ENCODE measurements around the gene PRKCE. TPM values are rescaled to one million over a fixed set of nuclear protein-coding genes. Genes with fewer than 3 reads are reported as not detected.

PRKCE gene
- polyA plus RNA-seq, 4 donors: 8.1 to 10.5 (median 9.3) TPM

DNA sequence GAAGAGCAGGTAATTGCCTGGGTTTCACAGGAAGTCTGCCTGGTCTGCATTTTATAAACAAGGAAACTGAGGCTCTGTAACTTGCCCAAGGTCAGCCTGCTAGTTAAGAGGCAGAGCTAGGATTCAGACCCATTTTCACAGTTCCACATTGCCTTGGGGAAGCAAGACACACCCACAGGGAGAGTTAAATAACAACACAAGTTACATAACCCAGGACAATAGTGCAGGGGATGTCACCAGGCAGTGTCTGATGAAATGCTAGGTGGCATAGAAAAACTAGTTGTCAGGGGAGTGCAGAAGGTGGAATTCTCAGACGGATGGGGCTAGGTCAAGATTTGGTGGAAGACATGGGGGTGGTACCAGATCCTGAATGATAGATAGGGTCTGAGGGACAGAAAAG is 69.7 kb downstream of the PRKCE start:
- no peak for DNase-seq (ENCODE audit: low read depth in 4 of 4, low spot score in 3 of 4)

DNA sequence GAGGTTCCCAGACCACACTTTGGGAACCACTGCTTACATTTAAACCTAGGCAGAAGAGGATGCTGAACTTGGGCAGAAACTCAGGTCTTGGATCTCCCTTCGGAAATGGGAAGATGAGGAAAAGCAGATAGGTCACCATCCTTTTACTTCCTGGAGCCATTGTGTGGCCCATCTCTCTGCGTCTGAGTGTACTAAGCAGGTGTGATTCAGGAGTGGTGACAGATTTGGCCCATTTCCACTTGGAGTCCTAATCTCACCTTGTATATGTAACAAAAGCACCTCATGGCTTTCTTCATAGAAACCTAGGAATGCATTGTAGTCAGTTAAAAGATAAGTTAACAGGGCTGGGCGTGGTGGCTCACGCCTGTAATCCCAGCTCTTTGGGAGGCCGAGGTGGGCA is 71.0 kb downstream of the PRKCE start:
- no peak for DNase-seq (ENCODE audit: low read depth in 4 of 4, low spot score in 3 of 4)

DNA sequence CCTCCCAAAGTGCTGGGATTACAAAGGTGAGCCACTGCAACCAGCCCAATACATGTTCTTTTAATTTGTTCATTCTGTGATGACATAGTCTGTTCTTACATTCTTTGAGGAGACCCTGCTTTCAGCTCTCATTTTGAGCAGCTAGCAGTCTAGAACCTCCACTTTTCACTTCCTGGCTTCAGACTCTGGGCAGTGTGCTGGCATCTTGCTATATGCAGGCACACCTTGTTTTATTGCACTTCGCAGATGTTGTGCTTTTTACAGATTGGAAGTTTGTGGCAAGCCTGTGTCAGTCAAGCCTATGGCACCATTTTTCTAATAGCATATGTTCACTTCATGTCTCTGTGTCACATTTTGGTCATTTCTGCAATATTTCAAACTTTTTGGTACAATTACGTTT is 72.4 kb downstream of the PRKCE start:
- no peak for DNase-seq (ENCODE audit: low read depth in 4 of 4, low spot score in 3 of 4)

DNA sequence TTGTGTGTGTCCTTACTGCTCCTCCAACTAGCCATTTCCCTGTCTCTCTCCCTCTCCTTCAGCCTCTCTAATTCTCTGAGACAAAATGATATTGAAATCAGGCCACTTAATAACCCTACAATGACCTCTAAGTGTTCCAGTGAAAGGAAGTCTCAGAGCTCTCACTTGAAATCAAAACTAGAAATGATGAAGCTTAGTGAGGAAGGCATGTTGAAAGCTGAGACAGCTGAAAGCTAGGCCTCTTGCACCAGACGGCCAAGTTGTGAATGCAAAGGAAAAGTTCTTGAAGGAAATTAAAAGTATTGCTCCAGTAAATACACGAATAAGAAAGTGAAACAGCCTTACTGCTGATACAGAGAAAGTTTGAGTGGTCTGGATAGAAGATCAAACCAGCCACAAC is 72.9 kb downstream of the PRKCE start:
- DNase-seq (ENCODE audit: low read depth in 4 of 4, low spot score in 3 of 4): no peak

DNA sequence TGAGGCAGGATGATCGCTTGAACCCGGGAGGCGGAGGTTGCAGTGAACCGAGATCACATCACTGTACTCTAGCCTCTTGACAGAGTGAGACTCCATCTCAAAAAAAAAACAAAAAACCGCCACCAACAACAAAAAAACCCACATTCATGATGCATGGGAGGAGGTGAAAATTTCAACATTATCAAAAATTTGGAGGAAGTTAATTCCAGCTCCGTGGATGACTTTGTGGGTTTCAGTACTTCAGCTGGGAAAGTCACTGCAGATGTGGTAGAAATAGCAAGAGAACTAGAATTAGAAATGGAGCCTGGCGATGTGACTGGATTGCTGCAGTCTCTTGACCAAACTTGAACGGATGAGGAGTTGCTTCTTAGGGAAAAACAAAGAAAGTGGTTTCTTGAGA is 74.3 kb downstream of the PRKCE start:
- no peak for DNase-seq (ENCODE audit: low read depth in 4 of 4, low spot score in 3 of 4)

DNA sequence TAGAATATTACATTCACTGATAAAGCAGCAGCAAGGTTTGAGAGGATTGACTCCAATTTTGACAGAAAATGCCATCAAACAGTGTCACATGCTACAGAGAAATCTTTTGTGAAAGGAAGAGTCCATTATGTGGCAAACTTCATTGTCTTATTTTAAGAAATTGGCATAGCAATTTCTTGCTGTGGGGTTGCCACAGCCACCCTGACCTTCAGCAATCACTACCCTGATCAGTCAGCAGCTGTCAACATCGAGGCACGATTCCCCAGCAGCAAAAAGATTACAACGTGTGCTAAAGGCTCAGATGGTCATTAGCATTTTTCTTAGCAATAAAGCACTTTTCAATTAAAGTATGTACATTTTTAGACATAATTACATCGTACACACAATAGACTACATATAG is 74.7 kb downstream of the PRKCE start:
- DNase-seq (ENCODE audit: low read depth in 4 of 4, low spot score in 3 of 4): no peak

DNA sequence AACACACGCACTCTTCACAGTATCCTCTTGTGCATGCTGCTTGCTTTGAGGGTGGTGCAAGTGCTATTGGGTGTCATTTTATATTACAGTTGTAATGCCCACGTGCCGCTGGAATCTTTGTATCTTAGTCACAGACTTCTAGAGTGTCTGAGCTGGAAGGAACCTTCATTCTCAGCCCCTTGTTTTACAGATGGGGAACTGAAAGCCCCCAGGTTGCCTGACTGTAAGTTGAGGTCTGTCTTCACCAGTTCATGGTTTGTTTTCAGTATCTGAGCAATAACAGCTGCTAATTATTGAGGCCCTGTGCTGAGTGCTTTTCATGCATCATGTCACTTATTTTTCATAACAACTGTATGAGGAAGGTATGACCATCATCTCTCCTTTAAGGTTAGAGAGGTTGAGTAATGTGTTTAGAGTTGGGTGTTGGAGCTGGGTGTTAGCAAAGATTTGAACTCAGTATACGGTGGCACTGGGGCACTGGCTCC is 77.0 kb downstream of the PRKCE start:
- no peak for DNase-seq (ENCODE audit: low read depth in 4 of 4, low spot score in 3 of 4)

DNA sequence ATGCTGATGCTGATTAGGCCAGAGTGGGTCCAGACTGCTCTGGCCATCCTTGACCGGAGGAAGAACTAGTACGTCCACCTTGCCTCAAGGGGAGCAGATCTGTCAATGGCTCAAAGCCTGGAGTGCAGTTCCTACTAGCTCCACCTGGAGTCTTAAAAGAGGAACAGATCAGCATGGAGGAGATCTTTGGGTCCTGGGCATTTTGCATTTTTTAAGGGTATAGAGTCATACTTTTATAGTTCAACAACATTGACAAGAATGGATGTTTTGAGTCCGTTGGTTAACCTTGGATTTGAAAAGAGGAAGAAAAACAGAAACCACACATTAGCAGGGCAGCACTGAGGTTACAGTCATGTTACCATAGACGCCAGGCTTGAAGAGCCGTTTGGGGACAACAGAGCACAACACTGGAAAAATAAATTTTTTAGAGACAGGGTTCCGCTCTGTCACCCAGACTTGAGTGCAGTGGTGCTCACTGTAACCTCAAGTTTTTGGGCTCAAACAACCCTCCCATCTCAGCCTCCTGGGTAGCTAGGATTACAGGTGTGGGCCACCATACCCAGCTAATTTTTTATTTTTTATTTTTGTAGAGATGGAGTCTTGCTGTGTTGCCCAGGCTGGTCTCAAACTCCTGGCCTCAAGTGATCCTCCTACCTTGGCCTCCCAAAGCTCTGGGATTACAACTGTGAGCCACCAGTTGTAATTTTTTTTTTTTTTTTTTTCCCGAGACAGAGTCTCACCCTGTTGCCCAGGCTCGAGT is 78.5 kb downstream of the PRKCE start:
- no peak for DNase-seq (ENCODE audit: low read depth in 4 of 4, low spot score in 3 of 4)

DNA sequence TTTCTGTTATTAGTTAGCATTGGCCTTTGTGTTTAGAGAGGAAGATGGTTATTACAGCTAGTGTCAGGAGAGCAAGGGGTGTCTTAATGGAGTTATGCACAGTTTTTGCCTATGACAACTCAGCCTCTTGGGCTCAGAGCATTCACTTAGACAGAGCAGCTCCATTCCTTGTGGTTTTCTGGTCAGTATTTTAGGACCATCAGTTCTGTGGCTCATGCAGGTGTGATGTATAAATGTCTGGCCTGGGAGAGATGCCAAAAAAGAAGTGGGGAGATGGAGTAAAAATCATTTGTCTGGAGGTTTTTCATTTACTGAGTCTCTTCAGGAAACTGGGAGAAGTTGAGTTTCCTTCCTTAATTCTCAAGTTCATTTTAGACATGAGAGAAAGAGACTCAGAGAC is 79.7 kb downstream of the PRKCE start:
- DNase-seq (ENCODE audit: low read depth in 4 of 4, low spot score in 3 of 4): no peak

DNA sequence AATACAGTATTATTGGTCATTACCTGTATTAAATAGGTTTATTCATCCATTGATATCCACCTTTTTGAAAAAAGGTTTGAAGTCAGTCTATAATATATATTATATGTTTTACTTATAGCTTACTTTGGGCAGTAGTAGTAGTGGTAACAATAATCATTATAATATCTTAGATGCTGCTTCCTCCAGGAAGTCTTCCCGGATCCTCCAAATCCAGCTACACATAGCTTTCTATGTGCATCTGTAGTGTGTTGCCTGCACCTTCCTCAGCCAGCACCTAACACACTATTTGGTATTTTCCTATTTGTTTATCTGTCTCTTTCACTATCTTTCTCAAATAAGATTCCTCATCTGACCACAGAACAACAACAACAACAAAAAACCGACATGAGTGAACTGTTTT is 81.0 kb downstream of the PRKCE start:
- DNase-seq (ENCODE audit: low read depth in 4 of 4, low spot score in 3 of 4): no peak

DNA sequence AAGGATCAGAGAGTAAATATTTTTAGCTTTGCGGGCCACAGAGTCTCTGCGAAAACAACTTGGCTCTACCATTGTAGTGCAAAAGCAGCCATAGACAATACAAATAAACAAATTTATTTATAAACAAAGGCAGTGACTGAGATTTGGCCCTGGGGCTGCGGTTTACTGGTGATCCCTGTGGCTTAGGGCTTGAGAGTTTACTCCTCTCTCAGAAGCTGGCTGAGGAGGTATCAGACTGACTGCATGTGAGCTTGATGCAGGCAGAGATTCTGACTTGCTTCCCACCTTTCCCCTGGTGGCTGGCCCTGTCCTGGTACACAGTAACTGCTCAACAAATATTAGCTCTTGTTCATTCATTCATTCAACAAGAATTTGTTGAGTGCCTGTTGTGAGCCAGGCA is 81.5 kb downstream of the PRKCE start:
- no peak for DNase-seq (ENCODE audit: low read depth in 4 of 4, low spot score in 3 of 4)

DNA sequence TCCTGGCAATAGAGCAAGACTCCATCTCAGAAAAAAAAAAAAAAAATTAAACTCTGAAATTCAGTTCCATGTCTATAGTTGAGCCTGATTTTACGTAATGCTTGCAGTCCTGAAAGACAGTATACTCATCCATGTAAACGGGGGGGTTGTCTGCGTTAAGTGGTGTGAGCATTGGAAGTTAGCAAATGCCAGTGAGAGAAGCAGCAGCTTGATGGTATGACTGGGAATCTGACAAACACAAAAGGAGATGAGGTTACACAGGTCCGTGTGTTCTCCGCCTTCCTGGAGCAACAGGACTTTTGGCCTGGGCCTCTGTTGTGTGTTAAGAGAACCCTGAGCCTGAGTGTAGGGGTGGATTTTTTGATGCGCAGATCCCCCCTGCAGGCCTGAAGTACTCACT is 82.9 kb downstream of the PRKCE start:
- no peak for DNase-seq (ENCODE audit: low read depth in 4 of 4, low spot score in 3 of 4)

DNA sequence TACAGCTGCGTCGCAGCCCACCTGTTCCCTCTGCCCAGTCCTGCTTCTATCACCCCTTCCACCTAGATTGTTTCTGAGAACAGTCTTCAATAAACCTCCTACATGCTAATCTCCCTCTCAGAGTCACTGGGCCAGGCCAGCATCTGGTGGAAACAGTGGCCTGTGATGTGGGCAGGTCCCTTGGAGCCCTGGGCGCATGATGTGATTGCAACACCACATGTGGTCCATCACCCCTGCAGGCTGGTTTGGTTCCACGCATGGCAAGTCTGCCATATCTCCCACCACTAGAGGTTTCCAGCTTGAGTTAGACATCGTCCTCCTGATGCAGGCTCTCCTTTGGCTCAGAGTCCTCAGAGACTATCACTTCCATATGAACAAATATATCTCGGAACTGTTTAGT is 83.5 kb downstream of the PRKCE start:
- no peak for DNase-seq (ENCODE audit: low read depth in 4 of 4, low spot score in 3 of 4)

DNA sequence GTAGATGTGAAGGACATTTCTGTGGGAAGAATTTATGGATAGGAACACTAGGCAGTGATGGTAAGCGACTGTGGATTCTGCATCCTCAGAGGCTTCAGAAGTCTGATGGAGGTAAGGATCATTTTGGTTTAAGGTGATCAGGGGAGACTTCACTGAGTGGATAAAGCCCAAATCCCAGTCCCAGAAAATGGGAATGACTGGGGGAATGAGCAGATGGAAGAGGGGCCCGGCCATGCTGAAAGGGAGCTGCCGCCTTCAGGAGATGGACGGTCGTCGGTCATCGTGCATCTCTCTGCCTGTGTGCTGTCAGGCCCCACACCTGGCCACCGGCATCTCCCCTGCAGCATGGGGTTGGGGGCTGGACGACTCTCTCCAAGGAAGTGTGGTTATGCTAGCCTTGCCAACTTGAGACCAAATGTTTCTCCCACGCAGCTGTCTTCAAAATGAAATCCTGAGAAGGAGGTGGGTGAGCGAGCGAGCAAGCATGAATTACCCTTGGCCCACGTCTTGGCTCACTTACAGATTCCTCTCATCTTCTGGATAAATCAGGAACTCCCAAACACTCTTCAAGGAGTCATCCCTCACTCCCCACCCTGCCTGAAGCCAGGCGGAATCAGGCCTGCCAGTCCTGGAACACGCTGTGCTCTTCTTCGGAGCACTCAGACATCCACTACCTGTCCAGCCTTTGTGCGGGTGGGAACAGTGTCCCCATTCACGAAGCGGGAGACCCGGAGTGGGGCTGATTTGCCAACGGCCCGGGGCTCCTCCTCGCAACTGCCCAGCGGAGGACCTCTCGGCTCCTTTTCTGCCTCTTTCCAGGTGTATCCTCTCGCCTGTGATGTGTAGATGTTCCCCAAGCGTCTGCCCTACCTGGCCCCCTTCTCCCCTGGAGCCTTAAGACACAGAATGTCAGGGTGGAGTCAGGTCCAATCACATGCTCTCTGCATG is 85.6 kb downstream of the PRKCE start:
- DNase-seq (ENCODE audit: low read depth in 4 of 4, low spot score in 3 of 4): no peak

DNA sequence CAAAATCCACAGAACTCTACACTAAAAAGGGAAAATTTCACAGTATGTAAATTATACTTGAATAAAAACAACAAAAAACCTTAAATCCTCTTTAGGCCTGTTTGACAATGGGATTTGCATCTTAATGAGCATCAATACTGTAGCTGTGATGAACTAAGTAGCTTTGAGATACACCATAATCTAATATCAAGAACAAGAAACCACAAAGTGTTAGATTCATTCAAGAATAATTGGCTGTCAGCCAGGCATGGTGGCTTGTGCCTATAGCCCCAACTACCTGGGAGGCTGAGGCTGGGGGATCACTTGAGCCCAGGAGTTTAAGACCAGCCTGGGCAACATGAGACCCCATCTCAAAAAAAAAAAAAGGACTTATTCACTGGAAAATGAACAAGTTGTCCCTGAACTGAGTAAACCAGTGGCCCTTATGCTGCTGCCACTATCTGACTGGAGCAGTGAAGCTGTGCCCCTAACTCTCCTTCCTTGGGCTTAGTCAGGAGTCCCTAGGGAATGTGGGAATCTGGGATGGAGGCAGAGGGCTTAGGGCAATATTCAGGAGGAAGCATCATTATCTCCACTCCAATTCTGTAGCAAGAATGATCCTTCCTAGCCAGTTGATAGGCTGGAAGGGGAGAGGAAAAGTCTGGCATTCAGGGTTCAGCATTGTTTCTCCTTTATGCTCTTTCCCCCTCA is 88.5 kb downstream of the PRKCE start:
- no peak for DNase-seq (ENCODE audit: low read depth in 4 of 4, low spot score in 3 of 4)

DNA sequence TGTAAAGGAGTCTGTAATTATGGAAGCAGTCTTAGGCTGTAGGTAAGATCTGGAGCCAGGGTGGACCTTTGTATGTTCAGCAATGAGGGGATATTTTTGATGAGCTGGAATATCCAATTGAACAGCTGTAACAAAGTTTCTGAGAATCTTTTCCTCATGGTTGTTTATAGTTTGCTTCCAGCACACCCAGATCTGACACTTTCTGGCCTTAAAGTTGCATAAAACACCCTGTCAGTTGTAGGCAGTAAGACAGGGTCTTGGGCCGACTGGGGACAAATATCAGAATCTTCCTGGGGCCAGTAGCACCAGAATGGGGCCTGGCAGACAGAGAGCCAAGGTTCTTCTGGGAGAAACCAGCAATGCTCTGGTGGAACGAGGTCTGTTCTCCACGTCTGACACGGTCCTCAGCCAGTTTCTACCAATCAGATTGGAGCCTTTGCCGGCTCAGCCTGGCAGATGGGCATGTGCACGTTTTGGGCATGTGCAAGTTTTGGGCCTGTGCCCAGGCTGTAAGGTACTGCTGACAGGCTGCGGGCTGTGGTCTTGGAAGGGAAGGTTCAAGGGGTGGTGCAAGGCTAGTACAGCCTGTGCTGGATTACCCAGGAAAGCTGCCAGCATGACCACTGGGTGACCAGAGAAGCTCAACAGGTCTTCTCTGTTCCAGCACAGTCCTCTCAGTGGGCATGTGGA is 89.8 kb downstream of the PRKCE start:
- no peak for DNase-seq (ENCODE audit: low read depth in 4 of 4, low spot score in 3 of 4)

DNA sequence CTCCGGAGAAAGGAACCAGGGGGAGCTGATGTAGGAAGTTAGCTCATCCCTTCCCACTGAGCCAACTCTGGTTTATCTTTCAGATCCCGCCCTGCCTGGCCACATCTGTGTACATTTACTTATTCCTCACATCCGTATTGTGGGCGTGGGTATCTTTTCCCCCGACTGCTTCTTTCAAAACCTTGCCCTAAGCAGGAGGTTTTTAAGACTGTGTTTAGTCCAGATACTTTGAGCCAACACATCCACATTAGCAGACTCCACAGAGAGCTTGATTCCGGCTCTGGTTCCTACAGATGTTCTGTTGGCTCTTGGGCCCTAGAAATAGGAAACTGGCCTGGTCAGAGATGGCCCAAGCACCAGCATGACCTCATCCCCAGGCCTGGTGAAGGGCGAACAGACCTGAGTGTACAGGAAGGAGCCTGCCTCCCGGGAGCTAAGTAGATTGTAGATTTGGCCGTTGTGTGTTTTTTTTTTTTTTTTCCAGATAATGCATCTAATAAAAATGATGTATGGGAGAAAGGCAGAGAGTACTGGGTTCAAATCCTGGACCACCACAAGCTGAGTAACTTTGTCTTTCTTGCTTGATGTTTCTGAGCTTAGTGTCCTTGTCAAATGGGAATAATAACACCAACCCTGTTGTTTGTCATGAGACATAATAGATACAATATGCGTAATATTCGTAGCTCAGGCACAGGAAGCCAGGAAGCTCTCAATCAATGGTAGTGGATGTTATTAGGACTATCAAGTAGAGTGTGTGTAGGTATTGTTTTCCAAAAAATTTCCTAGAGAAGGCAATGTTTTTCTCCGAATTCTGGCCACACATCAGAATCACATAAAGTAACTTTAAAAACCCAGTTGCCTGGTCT is 92.3 kb downstream of the PRKCE start:
- no peak for DNase-seq (ENCODE audit: low read depth in 4 of 4, low spot score in 3 of 4)

DNA sequence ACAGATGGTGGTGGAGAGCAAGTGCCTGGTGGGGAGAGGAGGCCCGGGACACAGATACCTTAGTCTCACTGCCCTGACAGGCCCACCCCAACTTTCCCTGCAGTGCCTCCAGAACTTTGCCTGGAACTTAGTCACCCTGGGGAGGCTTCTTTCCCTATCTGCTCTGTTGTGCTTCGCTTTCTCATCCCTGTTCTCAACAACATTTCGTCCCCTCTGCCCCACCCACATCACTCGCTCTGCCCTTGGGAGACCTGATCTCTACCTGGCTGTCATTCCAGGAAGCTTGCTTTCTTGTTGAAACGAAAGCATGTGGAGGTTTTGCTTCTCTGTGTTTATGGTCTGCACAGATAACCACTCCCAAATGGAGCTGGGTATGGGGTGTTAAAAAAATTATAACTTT is 93.8 kb downstream of the PRKCE start:
- DNase-seq (ENCODE audit: low read depth in 4 of 4, low spot score in 3 of 4): no peak

DNA sequence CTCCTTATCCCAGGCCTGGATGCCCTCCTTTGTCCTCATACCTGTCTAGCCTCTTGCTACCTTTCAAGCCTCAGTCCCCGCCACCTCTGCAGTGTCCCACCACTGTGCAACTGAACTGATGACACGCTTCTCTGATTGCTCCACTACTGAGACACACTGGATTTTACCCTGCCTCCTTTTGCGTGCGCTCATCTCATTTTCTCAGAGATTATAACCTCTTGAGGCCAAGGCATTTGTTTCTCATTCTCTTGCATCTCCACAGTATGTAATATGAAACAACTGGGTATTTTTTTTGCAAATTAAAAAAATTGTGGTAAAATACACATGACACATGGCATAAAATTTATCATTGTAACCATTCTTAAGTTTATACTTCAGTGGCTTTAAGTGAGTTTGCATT is 95.4 kb downstream of the PRKCE start:
- DNase-seq (ENCODE audit: low read depth in 4 of 4, low spot score in 3 of 4): no peak

DNA sequence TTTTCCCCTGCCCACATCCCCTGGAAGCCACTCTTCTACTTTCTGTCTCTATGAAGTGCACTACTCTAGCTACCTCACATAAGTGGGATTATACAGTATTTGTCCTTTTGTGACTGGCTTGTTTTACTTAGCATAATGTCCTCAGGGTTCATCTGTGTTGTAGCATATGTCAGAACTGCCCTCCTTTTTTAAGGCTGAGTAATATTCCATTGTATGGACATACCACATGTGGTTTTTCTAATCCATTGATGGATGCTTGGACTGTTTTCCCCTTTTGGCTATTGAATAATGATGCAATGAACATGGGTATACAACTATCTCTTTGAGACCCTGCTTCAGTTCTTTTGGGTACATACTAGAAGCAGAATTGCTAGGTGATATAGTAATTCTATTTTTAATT is 95.9 kb downstream of the PRKCE start:
- no peak for DNase-seq (ENCODE audit: low read depth in 4 of 4, low spot score in 3 of 4)
